ENCODE data around the gene RRAGD.

Gene RRAGD

GRCh38 chr6:89412071-89413005, at the start of gene RRAGD:
TSS of gene RRAGD (minus strand) at chr6:89412273. CDS start at chr6:89411993, 280 bp downstream.
- DNase-seq (ENCODE audit: low read depth) = peak; percentile 57

GRCh38 chr6:89460713-89461112, 48.6 kb upstream of the RRAGD start:
- no peak for DNase-seq (ENCODE audit: low read depth)

- no peak for DNase-seq (ENCODE audit: low read depth)
Measured at GRCh38 chr6:89459501-89459900, 47.4 kb upstream of the RRAGD start.

GRCh38 chr6:89458704-89459103, 46.6 kb upstream of the RRAGD start:
- DNase-seq (ENCODE audit: low read depth) = no peak

- no peak for DNase-seq (ENCODE audit: low read depth)
Measured at GRCh38 chr6:89454300-89454699, 42.2 kb upstream of the RRAGD start.

- DNase-seq (ENCODE audit: low read depth) = no peak
Measured at GRCh38 chr6:89452281-89452680, 40.2 kb upstream of the RRAGD start.

GRCh38 chr6:89449193-89449592, 37.1 kb upstream of the RRAGD start:
- no peak for DNase-seq (ENCODE audit: low read depth)

GRCh38 chr6:89443658-89444057, 31.6 kb upstream of the RRAGD start:
- no peak for DNase-seq (ENCODE audit: low read depth)

- no peak for DNase-seq (ENCODE audit: low read depth)
Measured at GRCh38 chr6:89440200-89440599, 28.1 kb upstream of the RRAGD start.

- DNase-seq (ENCODE audit: low read depth) = no peak
Measured at GRCh38 chr6:89439014-89439413, 26.9 kb upstream of the RRAGD start.

GRCh38 chr6:89438248-89438647, 26.2 kb upstream of the RRAGD start:
- DNase-seq (ENCODE audit: low read depth) = no peak

GRCh38 chr6:89436226-89436625, 24.2 kb upstream of the RRAGD start:
- DNase-seq (ENCODE audit: low read depth) = no peak

- DNase-seq (ENCODE audit: low read depth) = no peak
Measured at GRCh38 chr6:89434954-89435353, 22.9 kb upstream of the RRAGD start.

GRCh38 chr6:89434150-89434499, 22.1 kb upstream of the RRAGD start:
- no peak for DNase-seq (ENCODE audit: low read depth)

GRCh38 chr6:89433252-89434149, 21.4 kb upstream of the RRAGD start:
- DNase-seq (ENCODE audit: low read depth) = no peak

- DNase-seq (ENCODE audit: low read depth) = peak; percentile 85
Measured at GRCh38 chr6:89432875-89433251, 20.8 kb upstream of the RRAGD start, which contains the start of gene ANKRD6. TSS of gene ANKRD6 (plus strand) at chr6:89433152. CDS start at chr6:89566977, 133,825 bp downstream.

GRCh38 chr6:89430201-89430962, 18.3 kb upstream of the RRAGD start:
- no peak for DNase-seq (ENCODE audit: low read depth)

- DNase-seq (ENCODE audit: low read depth) = no peak
Measured at GRCh38 chr6:89416796-89417195, 4.7 kb upstream of the RRAGD start.

- no peak for DNase-seq (ENCODE audit: low read depth)
Measured at GRCh38 chr6:89415185-89415584, 3.1 kb upstream of the RRAGD start.

GRCh38 chr6:89414215-89414614, 2.1 kb upstream of the RRAGD start:
- DNase-seq (ENCODE audit: low read depth) = no peak

GRCh38 chr6:89413006-89413400, 930 bp upstream of the RRAGD start:
- DNase-seq (ENCODE audit: low read depth) = no peak
